Neural cell (in vitro differentiated cells): ENCODE data around the gene EPHB3. TPM values are rescaled to one million over a fixed set of nuclear protein-coding genes. Genes with fewer than 3 reads are reported as not detected.

Experiments used
- H2AFZ ChIP-seq: fragments of 200-600, 300-800 bp; sonication (generic), shearing (Covaris generic); 2 replicates; pipeline ENCODE4 v1.6.0; 2014; ENCODE audit warnings: low read depth, mild to moderate bottlenecking, antibody characterized with exemption, low read length, moderate library complexity
- H3F3A ChIP-seq: fragments of 200-600 bp; shearing (Covaris generic); 2 replicates; pipeline ENCODE4 v1.6.1; 2016; ENCODE audit warnings: mild to moderate bottlenecking, moderate library complexity, mixed read lengths, antibody characterized with exemption, low read length; ENCODE audit not compliant: insufficient read depth, poor library complexity, severe bottlenecking
- H3K27ac ChIP-seq: fragments of 200-600, 300-800 bp; sonication (generic), shearing (Covaris generic); 2 replicates; pipeline ENCODE4 v1.5.1; 2014; ENCODE audit warnings: mild to moderate bottlenecking, low read length, moderate library complexity
- H3K27me3 ChIP-seq: fragments of 300-800, 200-600 bp; sonication (generic), shearing (Covaris generic); 2 replicates; pipeline ENCODE4 v1.6.0; 2014; ENCODE audit warnings: mild to moderate bottlenecking, low read depth, low read length, moderate library complexity; ENCODE audit not compliant: insufficient read depth
- H3K36me3 ChIP-seq: fragments of 300-800, 200-600 bp; sonication (generic), shearing (Covaris generic); 2 replicates; pipeline ENCODE4 v1.5.1; 2014; ENCODE audit warnings: mild to moderate bottlenecking, antibody characterized with exemption, low read length, moderate library complexity; ENCODE audit not compliant: insufficient read depth
- H3K4me2 ChIP-seq: fragments of 300-800, 200-600 bp; sonication (generic), shearing (Covaris generic); 2 replicates; pipeline ENCODE4 v1.6.0; 2014; ENCODE audit warnings: mild to moderate bottlenecking, low read length
- H3K4me3 ChIP-seq: fragments of 300-800, 200-600 bp; sonication (generic), shearing (Covaris generic); 2 replicates; pipeline ENCODE4 v1.5.1; 2014; ENCODE audit warnings: mild to moderate bottlenecking, low read length, moderate library complexity
- H3K79me2 ChIP-seq: fragments of 200-600 bp; shearing (Covaris generic); replicated peaks from 2 replicates; pipeline ENCODE4 v1.6.0; 2014; ENCODE audit warnings: mild to moderate bottlenecking, low read length, moderate library complexity; ENCODE audit not compliant: insufficient read depth
- H3K9ac ChIP-seq: fragments of 300-800, 200-600 bp; sonication (generic), shearing (Covaris generic); 2 replicates; pipeline ENCODE4 v1.6.1; 2016; ENCODE audit warnings: mild to moderate bottlenecking, low read length, mixed read lengths
- H3K9me2 ChIP-seq: fragments of 200-600 bp; shearing (Covaris generic); 2 replicates; pipeline ENCODE4 v1.6.1; 2016; ENCODE audit warnings: mild to moderate bottlenecking, low read length, mixed read lengths; ENCODE audit not compliant: insufficient read depth
- H3K9me3 ChIP-seq: fragments of 200-600, 300-800 bp; sonication (generic), shearing (Covaris generic); 2 replicates; pipeline ENCODE4 v1.6.1; 2016; ENCODE audit warnings: mild to moderate bottlenecking, mixed run types, low read length, moderate library complexity, mixed read lengths
- H4K20me1 ChIP-seq: fragments of 200-600 bp; shearing (Covaris generic); 2 replicates; pipeline ENCODE4 v1.6.1; 2016; ENCODE audit warnings: mild to moderate bottlenecking, mixed run types; ENCODE audit not compliant: insufficient read depth
- CTCF ChIP-seq: fragments of 450-650 bp; IDR thresholded peaks from 2 replicates; pipeline ENCODE4 v1.5.1; 2014; ENCODE audit warnings: antibody characterized with exemption, mild to moderate bottlenecking, moderate library complexity; ENCODE audit not compliant: poor library complexity, severe bottlenecking
- EP300 ChIP-seq: fragments of 450-650 bp; conservative IDR thresholded peaks from 2 replicates; pipeline ENCODE4 v1.6.1; 2014; ENCODE audit warnings: antibody characterized with exemption, mild to moderate bottlenecking, moderate library complexity; ENCODE audit not compliant: poor library complexity, severe bottlenecking
- EZH2 ChIP-seq: fragments of 200-600, 300-800 bp; shearing (Covaris generic), sonication (generic); IDR thresholded peaks from 2 replicates; pipeline ENCODE4 v1.6.1; 2014; ENCODE audit warnings: antibody characterized with exemption, low read length, borderline replicate concordance, mild to moderate bottlenecking; ENCODE audit not compliant: insufficient read depth, poor library complexity, severe bottlenecking
- MXI1 ChIP-seq: fragments of 450-650 bp; conservative IDR thresholded peaks from 2 replicates; pipeline ENCODE4 v1.6.1; 2014; ENCODE audit warnings: antibody characterized with exemption, mild to moderate bottlenecking; ENCODE audit not compliant: poor library complexity, severe bottlenecking
- POLR2AphosphoS5 ChIP-seq: IDR thresholded peaks from 2 replicates; pipeline ENCODE4 v1.6.1; 2012
- RAD21 ChIP-seq: fragments of 450-650 bp; conservative IDR thresholded peaks from 2 replicates; pipeline ENCODE4 v1.6.1; 2014; ENCODE audit warnings: antibody characterized with exemption, mild to moderate bottlenecking, moderate library complexity
- SMC3 ChIP-seq: fragments of 450-650 bp; conservative IDR thresholded peaks from 2 replicates; pipeline ENCODE4 v1.6.1; 2014; ENCODE audit warnings: antibody characterized with exemption, mild to moderate bottlenecking, moderate library complexity; ENCODE audit not compliant: poor library complexity
- TAF1 ChIP-seq: IDR thresholded peaks from 2 replicates; pipeline ENCODE4 v1.6.1; 2012; ENCODE audit warnings: low read depth
- polyA plus RNA-seq: library from polyadenylated mRNA; depleted of rRNA; stranded (reverse); fragments of >200 nt; gene quantifications from 2 replicates; pipeline ENCODE4 v1.2.3, GENCODE V29; 2014
- TF ChIP-seq, protein P1 (sequence below): IDR thresholded peaks from 2 replicates; pipeline ENCODE4 v1.6.1; 2012; ENCODE audit warnings: borderline replicate concordance

EPHB3 gene
- polyA plus RNA-seq, 1 donor from 2014 or later = 4.3 TPM

DNA sequence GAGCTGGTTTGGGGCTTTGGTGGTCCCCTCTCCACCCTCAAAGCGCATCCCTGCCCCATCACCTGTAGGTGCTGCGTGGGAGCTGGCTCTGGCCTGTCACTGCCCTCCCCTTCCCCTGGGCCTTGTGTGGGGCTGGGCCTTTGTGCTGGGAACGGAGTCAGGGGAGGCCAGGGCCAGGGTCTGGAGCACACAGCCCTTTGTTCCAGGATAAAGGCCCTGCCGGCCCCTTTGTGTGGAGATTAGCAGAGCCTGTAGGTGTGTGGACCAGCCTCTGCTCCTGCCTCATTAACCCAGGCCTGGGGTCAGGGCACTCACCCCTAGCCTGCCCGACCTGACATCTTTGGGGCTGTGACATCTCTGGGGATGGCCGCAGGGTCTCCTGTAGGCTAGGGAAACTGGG, 8.9 kb downstream of the EPHB3 start:
- Histone ChIP-seq H3K79me2 (peaks cover 33% of the 10 kb centered on the region), H3K36me3 (peaks cover 4% of the 10 kb centered on the region), H2AFZ (no peak overlapping the region), H3K9me3 (no peaks in the 10 kb centered on the region), H3F3A (no peaks in the 10 kb centered on the region), H4K20me1 (no peaks in the 10 kb centered on the region), H3K4me3 (no peak overlapping the region), H3K4me2 (no peak overlapping the region), H3K9ac (no peak overlapping the region), H3K27ac (no peak overlapping the region), H3K9me2 (no peaks in the 10 kb centered on the region), H3K27me3 (no peaks in the 10 kb centered on the region)
- TF ChIP-seq POLR2AphosphoS5 = no peak
- TF ChIP-seq TAF1 = no peak
- TF ChIP-seq CTCF = no peak
- no peak for TF ChIP-seq EP300
- no peak for TF ChIP-seq MXI1
- TF ChIP-seq RAD21 = no peak
- TF ChIP-seq SMC3 = no peak
- TF ChIP-seq EZH2 = no peak
- TF ChIP-seq, protein P1, sequence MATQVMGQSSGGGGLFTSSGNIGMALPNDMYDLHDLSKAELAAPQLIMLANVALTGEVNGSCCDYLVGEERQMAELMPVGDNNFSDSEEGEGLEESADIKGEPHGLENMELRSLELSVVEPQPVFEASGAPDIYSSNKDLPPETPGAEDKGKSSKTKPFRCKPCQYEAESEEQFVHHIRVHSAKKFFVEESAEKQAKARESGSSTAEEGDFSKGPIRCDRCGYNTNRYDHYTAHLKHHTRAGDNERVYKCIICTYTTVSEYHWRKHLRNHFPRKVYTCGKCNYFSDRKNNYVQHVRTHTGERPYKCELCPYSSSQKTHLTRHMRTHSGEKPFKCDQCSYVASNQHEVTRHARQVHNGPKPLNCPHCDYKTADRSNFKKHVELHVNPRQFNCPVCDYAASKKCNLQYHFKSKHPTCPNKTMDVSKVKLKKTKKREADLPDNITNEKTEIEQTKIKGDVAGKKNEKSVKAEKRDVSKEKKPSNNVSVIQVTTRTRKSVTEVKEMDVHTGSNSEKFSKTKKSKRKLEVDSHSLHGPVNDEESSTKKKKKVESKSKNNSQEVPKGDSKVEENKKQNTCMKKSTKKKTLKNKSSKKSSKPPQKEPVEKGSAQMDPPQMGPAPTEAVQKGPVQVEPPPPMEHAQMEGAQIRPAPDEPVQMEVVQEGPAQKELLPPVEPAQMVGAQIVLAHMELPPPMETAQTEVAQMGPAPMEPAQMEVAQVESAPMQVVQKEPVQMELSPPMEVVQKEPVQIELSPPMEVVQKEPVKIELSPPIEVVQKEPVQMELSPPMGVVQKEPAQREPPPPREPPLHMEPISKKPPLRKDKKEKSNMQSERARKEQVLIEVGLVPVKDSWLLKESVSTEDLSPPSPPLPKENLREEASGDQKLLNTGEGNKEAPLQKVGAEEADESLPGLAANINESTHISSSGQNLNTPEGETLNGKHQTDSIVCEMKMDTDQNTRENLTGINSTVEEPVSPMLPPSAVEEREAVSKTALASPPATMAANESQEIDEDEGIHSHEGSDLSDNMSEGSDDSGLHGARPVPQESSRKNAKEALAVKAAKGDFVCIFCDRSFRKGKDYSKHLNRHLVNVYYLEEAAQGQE = no peak

- Histone ChIP-seq H3K79me2 (peaks cover 19% of the 10 kb centered on the region), H3K9me2 (no peaks in the 10 kb centered on the region), H3K9me3 (no peaks in the 10 kb centered on the region), H2AFZ (no peak overlapping the region), H3F3A (no peaks in the 10 kb centered on the region), H3K27ac (no peak overlapping the region), H4K20me1 (no peaks in the 10 kb centered on the region), H3K4me2 (no peak overlapping the region), H3K27me3 (no peaks in the 10 kb centered on the region), H3K9ac (no peak overlapping the region), H3K4me3 (no peak overlapping the region), H3K36me3 (peaks cover 4% of the 10 kb centered on the region)
- TF ChIP-seq, protein P1 = no peak
- no peak for TF ChIP-seq EZH2
- no peak for TF ChIP-seq CTCF
- no peak for TF ChIP-seq TAF1
- no peak for TF ChIP-seq MXI1
- no peak for TF ChIP-seq EP300
- TF ChIP-seq RAD21 = no peak
- TF ChIP-seq POLR2AphosphoS5 = no peak
Observed at GRCh38 chr3:184571750-184572377, 10.3 kb downstream of the EPHB3 start.
